K562 (cell line): ENCODE measurements around the gene RABEPK. TPM values are rescaled to one million over a fixed set of nuclear protein-coding genes. Genes with fewer than 3 reads are reported as not detected.

Source experiments
- ATF1 ChIP-seq, 2 experiments: fragments of 450-650 bp in 1 of 2; IDR thresholded peaks; 2 replicates each; pipeline ENCODE4 v1.6.1; 2016; ENCODE audit warnings: missing compliant biosample characterization in 1 of 2, missing genetic modification characterization in 1 of 2
- CXXC5 ChIP-seq: fragments of 250-450 bp; sonication (Bioruptor Pico); IDR thresholded peaks from 2 replicates; pipeline ENCODE4 v1.8.0; 2022; ENCODE audit warnings: inconsistent platforms, mild to moderate bottlenecking, moderate library complexity
- DDX20 ChIP-seq: fragments of 450-650 bp; IDR thresholded peaks from 2 replicates; pipeline ENCODE4 v1.6.1; 2016; ENCODE audit warnings: missing genetic modification characterization, low read depth, mild to moderate bottlenecking, missing compliant biosample characterization, moderate library complexity
- ETS2 ChIP-seq: IDR thresholded peaks from 2 replicates; pipeline ENCODE4 v1.6.1; 2016; ENCODE audit warnings: borderline replicate concordance, missing genetic modification characterization, mild to moderate bottlenecking, moderate library complexity, missing compliant biosample characterization; ENCODE audit not compliant: poor library complexity, severe bottlenecking
- JUND ChIP-seq, 2 experiments: IDR thresholded peaks; 2 replicates in 1 of 2; 3 replicates in 1 of 2; pipeline ENCODE4 v1.6.1; 2011; ENCODE audit warnings: borderline replicate concordance in 2 of 2, low read depth in 2 of 2, low read length in 2 of 2, improper control_type of control experiment in 1 of 2, missing biosample characterization in 1 of 2, missing genetic modification characterization in 1 of 2, missing genetic modification reagents in 1 of 2
- LCOR ChIP-seq: sonication (generic); formaldehyde crosslinking; IDR thresholded peaks from 2 replicates; pipeline ENCODE4 v1.8.0; 2022; ENCODE audit warnings: mild to moderate bottlenecking, missing genetic modification reagents
- SAFB2 ChIP-seq: fragments of 200-400 bp; formaldehyde crosslinking; IDR thresholded peaks from 2 replicates; pipeline ENCODE4 v1.6.1; 2018; ENCODE audit warnings: borderline replicate concordance, low read length, low read depth, moderate library complexity; ENCODE audit not compliant: severe bottlenecking
- ZNF384 ChIP-seq: IDR thresholded peaks from 2 replicates; pipeline ENCODE4 v1.6.1; 2012; ENCODE audit warnings: low read depth, low read length, improper control_type of control experiment
- polyA plus RNA-seq, 8 experiments: library from polyadenylated mRNA; depleted of rRNA in 4 of 8; stranded (reverse) in 5 of 8; unstranded in 3 of 8; fragments of >200 nt; fragmentation: Nextera tagmentation in 2 of 8; fragmentation: Illumina TruSeq in 1 of 8; extraction: Ambion mirVana in 2 of 8; extraction: Trizol in 1 of 8; gene quantifications; 2 replicates each; pipeline versions ENCODE4 v1.2.1 to v1.2.3, GENCODE V29; 2011 to 2014; ENCODE audit warnings: inconsistent platforms in 1 of 8, missing spikeins in 1 of 8
- total RNA-seq, 7 experiments: library from RNA; depleted of rRNA in 6 of 7; stranded (reverse); fragments of >200 nt in 6 of 7; fragmentation: Illumina TruSeq in 2 of 7; extraction: Trizol in 2 of 7; gene quantifications; 2 replicates each; pipeline versions ENCODE4 v1.2.1 to v1.2.3, GENCODE V29; 2011 to 2021; ENCODE audit warnings: low replicate concordance in 1 of 7
- TF ChIP-seq, protein P1 (sequence below), 3 experiments: fragments of 200-800 bp in 1 of 3; fragments of 250-450 bp in 1 of 3; fragments of 450-650 bp in 1 of 3; sonication (Bioruptor Pico) in 1 of 3; sonication (Bioruptor generic) in 1 of 3; formaldehyde crosslinking in 1 of 3; IDR thresholded peaks; 2 replicates each; pipeline versions ENCODE4 v1.6.1 to v1.8.0; 2016 to 2022; ENCODE audit warnings: mild to moderate bottlenecking in 2 of 3, missing genetic modification characterization in 2 of 3, missing compliant biosample characterization in 1 of 3, moderate library complexity in 1 of 3
- TF ChIP-seq, protein P2 (sequence below): fragments of 450-650 bp; formaldehyde crosslinking; IDR thresholded peaks from 2 replicates; pipeline ENCODE4 v1.4.0; 2022; ENCODE audit warnings: missing genetic modification characterization
- TF ChIP-seq, protein P3 (sequence below), 2 experiments: fragments of 150-350 bp in 1 of 2; IDR thresholded peaks; 2 replicates each; pipeline ENCODE4 v1.6.1; 2012 to 2016; ENCODE audit warnings: low read depth in 2 of 2, low read length in 2 of 2, mild to moderate bottlenecking in 1 of 2, moderate library complexity in 1 of 2
- TF ChIP-seq, protein P4 (sequence below): fragments of 200-800 bp; sonication (Bioruptor generic); IDR thresholded peaks from 2 replicates; pipeline ENCODE4 v1.6.1; 2017; ENCODE audit warnings: missing genetic modification characterization, missing compliant biosample characterization

Gene RABEPK
- total and polyA plus RNA-seq, 9 of the 15 experiments (the other 6 are each of a cell fraction or from before 2014, with no cell fraction given): 38.3 to 113 (median 52.8) TPM

DNA sequence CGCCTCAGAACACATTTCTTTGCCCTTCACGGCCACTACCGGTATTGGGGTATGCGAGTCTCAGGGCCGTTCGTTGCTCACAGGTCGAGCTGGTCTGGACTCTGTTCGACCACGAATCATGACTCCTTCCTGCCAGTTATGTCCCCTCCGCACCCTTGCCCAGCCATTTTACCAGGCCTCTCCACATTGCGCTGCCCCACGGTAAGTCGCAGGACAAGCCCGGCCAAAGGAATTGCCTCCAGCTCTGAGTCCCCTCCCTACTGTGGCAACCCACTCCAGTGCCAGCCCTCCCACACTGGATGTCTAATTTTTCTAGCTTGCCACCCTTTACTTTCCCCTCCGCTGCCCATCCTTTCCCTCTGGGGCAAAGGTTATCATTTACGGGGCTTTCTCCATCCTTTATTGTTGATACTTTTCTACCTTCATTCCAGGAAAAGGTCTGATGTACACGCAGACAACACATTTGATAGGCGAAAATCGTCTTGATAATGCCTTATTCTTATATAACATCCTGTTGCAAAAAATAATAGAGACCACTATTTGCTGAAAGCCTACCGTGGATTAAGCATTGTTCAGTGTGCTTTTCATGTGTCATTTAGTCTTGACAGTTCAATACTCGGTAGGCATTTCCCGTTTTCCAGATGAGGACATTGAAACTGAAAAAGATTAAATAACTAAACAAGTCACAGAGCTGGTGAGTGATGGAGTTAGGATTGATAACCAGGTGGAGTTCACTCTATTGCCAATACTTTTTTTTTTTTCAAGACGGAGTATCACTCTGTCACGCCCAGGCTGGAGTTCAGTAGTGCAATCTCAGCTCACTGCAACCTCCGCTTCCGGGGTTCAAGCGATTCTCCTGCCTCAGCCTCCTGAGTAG is 41.8 kb downstream of the RABEPK start (continued):
- TF ChIP-seq, protein P1, sequence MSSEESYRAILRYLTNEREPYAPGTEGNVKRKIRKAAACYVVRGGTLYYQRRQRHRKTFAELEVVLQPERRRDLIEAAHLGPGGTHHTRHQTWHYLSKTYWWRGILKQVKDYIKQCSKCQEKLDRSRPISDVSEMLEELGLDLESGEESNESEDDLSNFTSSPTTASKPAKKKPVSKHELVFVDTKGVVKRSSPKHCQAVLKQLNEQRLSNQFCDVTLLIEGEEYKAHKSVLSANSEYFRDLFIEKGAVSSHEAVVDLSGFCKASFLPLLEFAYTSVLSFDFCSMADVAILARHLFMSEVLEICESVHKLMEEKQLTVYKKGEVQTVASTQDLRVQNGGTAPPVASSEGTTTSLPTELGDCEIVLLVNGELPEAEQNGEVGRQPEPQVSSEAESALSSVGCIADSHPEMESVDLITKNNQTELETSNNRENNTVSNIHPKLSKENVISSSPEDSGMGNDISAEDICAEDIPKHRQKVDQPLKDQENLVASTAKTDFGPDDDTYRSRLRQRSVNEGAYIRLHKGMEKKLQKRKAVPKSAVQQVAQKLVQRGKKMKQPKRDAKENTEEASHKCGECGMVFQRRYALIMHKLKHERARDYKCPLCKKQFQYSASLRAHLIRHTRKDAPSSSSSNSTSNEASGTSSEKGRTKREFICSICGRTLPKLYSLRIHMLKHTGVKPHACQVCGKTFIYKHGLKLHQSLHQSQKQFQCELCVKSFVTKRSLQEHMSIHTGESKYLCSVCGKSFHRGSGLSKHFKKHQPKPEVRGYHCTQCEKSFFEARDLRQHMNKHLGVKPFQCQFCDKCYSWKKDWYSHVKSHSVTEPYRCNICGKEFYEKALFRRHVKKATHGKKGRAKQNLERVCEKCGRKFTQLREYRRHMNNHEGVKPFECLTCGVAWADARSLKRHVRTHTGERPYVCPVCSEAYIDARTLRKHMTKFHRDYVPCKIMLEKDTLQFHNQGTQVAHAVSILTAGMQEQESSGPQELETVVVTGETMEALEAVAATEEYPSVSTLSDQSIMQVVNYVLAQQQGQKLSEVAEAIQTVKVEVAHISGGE (CRISPR knock-in tag; IDR thresholded peaks at IDR 0.05): 0 out of 6 replicates have a peak, but pooled peaks of 1 of the 3 experiments have one; percentile 18
- TF ChIP-seq JUND (IDR thresholded peaks at IDR 0.05; ENCODE audit: borderline replicate concordance, low read depth, low read length): 0 out of 2 replicates have a peak, but pooled peaks have one; percentile 8
- TF ChIP-seq JUND (tag; IDR thresholded peaks at IDR 0.05; ENCODE audit: borderline replicate concordance, low read depth, low read length): no peak
- 0 out of 2 replicates have a peak, but pooled peaks have one; percentile 10 for TF ChIP-seq ZNF384
- no peak for TF ChIP-seq SAFB2
- TF ChIP-seq, protein P2, sequence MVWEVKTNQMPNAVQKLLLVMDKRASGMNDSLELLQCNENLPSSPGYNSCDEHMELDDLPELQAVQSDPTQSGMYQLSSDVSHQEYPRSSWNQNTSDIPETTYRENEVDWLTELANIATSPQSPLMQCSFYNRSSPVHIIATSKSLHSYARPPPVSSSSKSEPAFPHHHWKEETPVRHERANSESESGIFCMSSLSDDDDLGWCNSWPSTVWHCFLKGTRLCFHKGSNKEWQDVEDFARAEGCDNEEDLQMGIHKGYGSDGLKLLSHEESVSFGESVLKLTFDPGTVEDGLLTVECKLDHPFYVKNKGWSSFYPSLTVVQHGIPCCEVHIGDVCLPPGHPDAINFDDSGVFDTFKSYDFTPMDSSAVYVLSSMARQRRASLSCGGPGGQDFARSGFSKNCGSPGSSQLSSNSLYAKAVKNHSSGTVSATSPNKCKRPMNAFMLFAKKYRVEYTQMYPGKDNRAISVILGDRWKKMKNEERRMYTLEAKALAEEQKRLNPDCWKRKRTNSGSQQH (CRISPR knock-in tag): peak; percentile 28; the same call in 1 of the 2 replicates
- no peak for TF ChIP-seq ETS2 (tag)
- TF ChIP-seq CXXC5: peak; percentile 49
- TF ChIP-seq, protein P3, sequence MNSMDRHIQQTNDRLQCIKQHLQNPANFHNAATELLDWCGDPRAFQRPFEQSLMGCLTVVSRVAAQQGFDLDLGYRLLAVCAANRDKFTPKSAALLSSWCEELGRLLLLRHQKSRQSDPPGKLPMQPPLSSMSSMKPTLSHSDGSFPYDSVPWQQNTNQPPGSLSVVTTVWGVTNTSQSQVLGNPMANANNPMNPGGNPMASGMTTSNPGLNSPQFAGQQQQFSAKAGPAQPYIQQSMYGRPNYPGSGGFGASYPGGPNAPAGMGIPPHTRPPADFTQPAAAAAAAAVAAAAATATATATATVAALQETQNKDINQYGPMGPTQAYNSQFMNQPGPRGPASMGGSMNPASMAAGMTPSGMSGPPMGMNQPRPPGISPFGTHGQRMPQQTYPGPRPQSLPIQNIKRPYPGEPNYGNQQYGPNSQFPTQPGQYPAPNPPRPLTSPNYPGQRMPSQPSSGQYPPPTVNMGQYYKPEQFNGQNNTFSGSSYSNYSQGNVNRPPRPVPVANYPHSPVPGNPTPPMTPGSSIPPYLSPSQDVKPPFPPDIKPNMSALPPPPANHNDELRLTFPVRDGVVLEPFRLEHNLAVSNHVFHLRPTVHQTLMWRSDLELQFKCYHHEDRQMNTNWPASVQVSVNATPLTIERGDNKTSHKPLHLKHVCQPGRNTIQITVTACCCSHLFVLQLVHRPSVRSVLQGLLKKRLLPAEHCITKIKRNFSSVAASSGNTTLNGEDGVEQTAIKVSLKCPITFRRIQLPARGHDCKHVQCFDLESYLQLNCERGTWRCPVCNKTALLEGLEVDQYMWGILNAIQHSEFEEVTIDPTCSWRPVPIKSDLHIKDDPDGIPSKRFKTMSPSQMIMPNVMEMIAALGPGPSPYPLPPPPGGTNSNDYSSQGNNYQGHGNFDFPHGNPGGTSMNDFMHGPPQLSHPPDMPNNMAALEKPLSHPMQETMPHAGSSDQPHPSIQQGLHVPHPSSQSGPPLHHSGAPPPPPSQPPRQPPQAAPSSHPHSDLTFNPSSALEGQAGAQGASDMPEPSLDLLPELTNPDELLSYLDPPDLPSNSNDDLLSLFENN (IDR thresholded peaks at IDR 0.05; ENCODE audit: low read depth in 2 of 2, low read length in 2 of 2): no peak
- TF ChIP-seq, protein P4, sequence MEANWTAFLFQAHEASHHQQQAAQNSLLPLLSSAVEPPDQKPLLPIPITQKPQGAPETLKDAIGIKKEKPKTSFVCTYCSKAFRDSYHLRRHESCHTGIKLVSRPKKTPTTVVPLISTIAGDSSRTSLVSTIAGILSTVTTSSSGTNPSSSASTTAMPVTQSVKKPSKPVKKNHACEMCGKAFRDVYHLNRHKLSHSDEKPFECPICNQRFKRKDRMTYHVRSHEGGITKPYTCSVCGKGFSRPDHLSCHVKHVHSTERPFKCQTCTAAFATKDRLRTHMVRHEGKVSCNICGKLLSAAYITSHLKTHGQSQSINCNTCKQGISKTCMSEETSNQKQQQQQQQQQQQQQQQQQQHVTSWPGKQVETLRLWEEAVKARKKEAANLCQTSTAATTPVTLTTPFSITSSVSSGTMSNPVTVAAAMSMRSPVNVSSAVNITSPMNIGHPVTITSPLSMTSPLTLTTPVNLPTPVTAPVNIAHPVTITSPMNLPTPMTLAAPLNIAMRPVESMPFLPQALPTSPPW (CRISPR knock-in tag): no peak
- TF ChIP-seq LCOR: no peak
- peak; percentile 66; the same call in 1 of the 2 replicates for TF ChIP-seq DDX20 (tag)
- no peak for TF ChIP-seq ATF1 (CRISPR knock-in tag; IDR thresholded peaks at IDR 0.05)
- TF ChIP-seq ATF1 (tag; IDR thresholded peaks at IDR 0.05): no peak
